ENCODE results near the gene EXOSC5. TPM values are rescaled to one million over a fixed set of nuclear protein-coding genes. Genes with fewer than 3 reads are reported as not detected.
A peak's percentile ranks its signal among the peaks of the same experiment; 100 is the strongest.

The EXOSC5 gene
- total RNA-seq, 2 donors from 2014 or later = 4.3 to 22.8 TPM

GRCh38 chr19:41362143-41362847 is 34.9 kb downstream of the EXOSC5 start:
- DNase-seq = peak in 1 of 4 donors; percentile 22
- H3K4me1 ChIP-seq = peaks cover 30% of the 10 kb centered on the region
- TF ChIP-seq POLR2A (IDR thresholded peaks at IDR 0.05) (no peak), CTCF (IDR thresholded peaks at IDR 0.05) (no peak)
- intact Hi-C loops (cut with DNase I) = no loop called here
- 64 to 75% methylated on average over 7 to 10 of the region's 10 CpGs for whole genome bisulfite sequencing, 2 donors
- no peak overlapping the region for H3K4me3 ChIP-seq
- no peak for ATAC-seq
- H3K36me3 ChIP-seq (replicated peaks in 1 of 2; ENCODE audit: insufficient read depth in 1 of 2, low read depth in 2 of 2) = no peaks in the 10 kb centered on the region
- no peaks in the 10 kb centered on the region for H3K9me3 ChIP-seq
- no peaks in the 10 kb centered on the region for H3K27me3 ChIP-seq
- peak overlapping the region in 2 of 4 donors; percentile 41 to 65 for H3K27ac ChIP-seq

- Histone ChIP-seq H3K4me3 (no peak overlapping the region), H3K4me1 (peaks cover 17% of the 10 kb centered on the region), H3K27me3 (no peaks in the 10 kb centered on the region), H3K27ac (no peak overlapping the region), H3K36me3 (replicated peaks in 1 of 2; ENCODE audit: insufficient read depth in 1 of 2, low read depth in 2 of 2) (no peaks in the 10 kb centered on the region), H3K9me3 (no peaks in the 10 kb centered on the region)
- DNase-seq (no peak), ATAC-seq (no peak)
- intact Hi-C loops (cut with DNase I) = no loop called here
- 83 to 100% methylated on average over 1 of the region's 1 CpG for WGBS, 2 donors
- TF ChIP-seq CTCF (IDR thresholded peaks at IDR 0.05) (no peak), POLR2A (IDR thresholded peaks at IDR 0.05) (no peak)
Observed at GRCh38 chr19:41359741-41360140, 37.4 kb downstream of the EXOSC5 start.

GRCh38 chr19:41357746-41358145 is 39.4 kb downstream of the EXOSC5 start:
- Histone ChIP-seq H3K27ac (no peak overlapping the region), H3K9me3 (no peaks in the 10 kb centered on the region), H3K27me3 (no peaks in the 10 kb centered on the region), H3K4me1 (peaks cover 23% of the 10 kb centered on the region), H3K4me3 (no peak overlapping the region), H3K36me3 (replicated peaks in 1 of 2; ENCODE audit: insufficient read depth in 1 of 2, low read depth in 2 of 2) (no peaks in the 10 kb centered on the region)
- no peak for ATAC-seq
- intact Hi-C loops (cut with DNase I) = no loop called here
- TF ChIP-seq CTCF (IDR thresholded peaks at IDR 0.05) (no peak), POLR2A (IDR thresholded peaks at IDR 0.05) (no peak)
- no peak for DNase-seq
- WGBS, 2 donors = 78 to 87% methylated on average over 4 to 11 of the region's 13 CpGs

- no peak overlapping the region for H3K27ac ChIP-seq
- intact Hi-C loops (cut with DNase I) = no loop called here
- H3K4me3 ChIP-seq = no peak overlapping the region
- peaks cover 23% of the 10 kb centered on the region for H3K4me1 ChIP-seq
- no peak for TF ChIP-seq CTCF (IDR thresholded peaks at IDR 0.05)
- TF ChIP-seq POLR2A (IDR thresholded peaks at IDR 0.05) = no peak
- ATAC-seq = no peak
- 74 to 79% methylated on average over 11 of the region's 11 CpGs for WGBS, 2 donors
- no peaks in the 10 kb centered on the region for H3K9me3 ChIP-seq
- no peaks in the 10 kb centered on the region for H3K36me3 ChIP-seq (replicated peaks in 1 of 2; ENCODE audit: insufficient read depth in 1 of 2, low read depth in 2 of 2)
- DNase-seq = peak in 1 of 4 donors; percentile 15
- H3K27me3 ChIP-seq = no peaks in the 10 kb centered on the region
Observed at GRCh38 chr19:41356984-41357739, 40.0 kb downstream of the EXOSC5 start.

All from body of pancreas (tissue), 4 donors.